GM10266 (cell line): Measurements from ENCODE around the gene ADAMTSL1.

ENCODE experiments used
- DNase-seq: peaks from one replicate; pipeline ENCODE4 v3.0.0; 2012; ENCODE audit errors: extremely low spot score
- TF ChIP-seq, protein P1 (sequence below): IDR thresholded peaks from 2 replicates; pipeline ENCODE4 v1.5.1; 2012; ENCODE audit warnings: mild to moderate bottlenecking, low read depth; ENCODE audit not compliant: control insufficient read depth, insufficient read depth; ENCODE audit errors: missing control alignments

The ADAMTSL1 gene

GRCh38 chr9:18920141-18921084 lies 446.5 kb downstream of the ADAMTSL1 start:
- DNase-seq, result no peak
- TF ChIP-seq, protein P1, sequence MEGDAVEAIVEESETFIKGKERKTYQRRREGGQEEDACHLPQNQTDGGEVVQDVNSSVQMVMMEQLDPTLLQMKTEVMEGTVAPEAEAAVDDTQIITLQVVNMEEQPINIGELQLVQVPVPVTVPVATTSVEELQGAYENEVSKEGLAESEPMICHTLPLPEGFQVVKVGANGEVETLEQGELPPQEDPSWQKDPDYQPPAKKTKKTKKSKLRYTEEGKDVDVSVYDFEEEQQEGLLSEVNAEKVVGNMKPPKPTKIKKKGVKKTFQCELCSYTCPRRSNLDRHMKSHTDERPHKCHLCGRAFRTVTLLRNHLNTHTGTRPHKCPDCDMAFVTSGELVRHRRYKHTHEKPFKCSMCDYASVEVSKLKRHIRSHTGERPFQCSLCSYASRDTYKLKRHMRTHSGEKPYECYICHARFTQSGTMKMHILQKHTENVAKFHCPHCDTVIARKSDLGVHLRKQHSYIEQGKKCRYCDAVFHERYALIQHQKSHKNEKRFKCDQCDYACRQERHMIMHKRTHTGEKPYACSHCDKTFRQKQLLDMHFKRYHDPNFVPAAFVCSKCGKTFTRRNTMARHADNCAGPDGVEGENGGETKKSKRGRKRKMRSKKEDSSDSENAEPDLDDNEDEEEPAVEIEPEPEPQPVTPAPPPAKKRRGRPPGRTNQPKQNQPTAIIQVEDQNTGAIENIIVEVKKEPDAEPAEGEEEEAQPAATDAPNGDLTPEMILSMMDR, result no peak

GRCh38 chr9:18921366-18922075 lies 447.6 kb downstream of the ADAMTSL1 start:
- TF ChIP-seq, protein P1, result no peak
- DNase-seq, result no peak

DNA sequence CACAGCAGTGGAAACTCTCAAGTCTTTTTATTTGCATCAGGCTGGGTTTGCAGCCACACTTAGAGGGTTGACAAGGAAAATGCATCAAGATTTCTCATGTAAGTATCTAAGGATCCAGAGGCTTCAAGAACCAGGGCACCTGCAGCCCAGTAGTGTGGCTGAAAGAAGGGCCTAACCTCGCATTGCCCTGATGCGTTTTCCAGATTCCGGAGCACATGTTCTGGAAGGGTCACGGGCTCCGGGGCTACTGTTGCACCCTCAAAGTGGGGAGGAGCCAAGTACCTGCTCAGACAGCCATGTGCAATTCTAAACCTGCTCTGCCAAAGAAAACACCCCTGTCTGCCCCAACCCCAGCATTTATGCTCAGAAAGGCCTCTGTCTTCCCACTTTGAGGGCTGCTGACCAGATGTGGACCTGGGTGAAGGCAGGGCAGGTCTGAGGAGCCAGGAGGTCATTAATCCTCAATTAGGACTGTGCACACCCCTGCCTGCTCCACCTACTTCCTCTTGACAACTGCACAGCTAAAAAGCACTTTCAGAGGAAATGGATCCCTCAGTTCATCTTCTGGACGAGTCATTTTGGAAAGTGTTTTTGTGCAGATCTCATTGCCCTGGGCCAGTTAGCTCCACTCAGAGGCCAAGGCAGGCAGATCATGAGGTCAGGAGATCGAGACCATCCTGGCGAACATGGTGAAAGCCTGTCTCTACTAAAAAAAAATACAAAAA lies 448.4 kb downstream of the ADAMTSL1 start:
- DNase-seq, result no peak
- TF ChIP-seq, protein P1, result no peak

DNA sequence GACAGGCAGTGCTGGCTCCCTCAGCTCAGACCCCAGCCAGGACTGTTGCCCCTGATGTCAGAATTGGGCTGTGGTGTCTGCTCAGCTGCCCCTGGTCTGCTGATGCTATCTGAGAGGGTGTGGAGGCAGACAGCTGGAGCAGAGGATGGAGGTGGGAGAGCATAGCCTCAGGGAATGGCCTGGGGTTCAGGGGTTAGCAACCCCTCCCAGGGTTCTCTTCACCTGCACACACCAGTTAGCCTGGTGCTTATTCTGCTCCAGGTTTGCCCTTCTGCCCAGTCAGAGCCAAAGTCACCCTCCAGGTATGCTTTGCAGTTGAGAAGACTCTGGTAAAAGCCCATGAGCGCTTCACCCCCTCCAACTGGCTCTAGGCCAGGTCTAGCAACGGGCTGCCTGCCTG lies 449.2 kb downstream of the ADAMTSL1 start:
- no peak for DNase-seq
- TF ChIP-seq, protein P1, result no peak

DNA sequence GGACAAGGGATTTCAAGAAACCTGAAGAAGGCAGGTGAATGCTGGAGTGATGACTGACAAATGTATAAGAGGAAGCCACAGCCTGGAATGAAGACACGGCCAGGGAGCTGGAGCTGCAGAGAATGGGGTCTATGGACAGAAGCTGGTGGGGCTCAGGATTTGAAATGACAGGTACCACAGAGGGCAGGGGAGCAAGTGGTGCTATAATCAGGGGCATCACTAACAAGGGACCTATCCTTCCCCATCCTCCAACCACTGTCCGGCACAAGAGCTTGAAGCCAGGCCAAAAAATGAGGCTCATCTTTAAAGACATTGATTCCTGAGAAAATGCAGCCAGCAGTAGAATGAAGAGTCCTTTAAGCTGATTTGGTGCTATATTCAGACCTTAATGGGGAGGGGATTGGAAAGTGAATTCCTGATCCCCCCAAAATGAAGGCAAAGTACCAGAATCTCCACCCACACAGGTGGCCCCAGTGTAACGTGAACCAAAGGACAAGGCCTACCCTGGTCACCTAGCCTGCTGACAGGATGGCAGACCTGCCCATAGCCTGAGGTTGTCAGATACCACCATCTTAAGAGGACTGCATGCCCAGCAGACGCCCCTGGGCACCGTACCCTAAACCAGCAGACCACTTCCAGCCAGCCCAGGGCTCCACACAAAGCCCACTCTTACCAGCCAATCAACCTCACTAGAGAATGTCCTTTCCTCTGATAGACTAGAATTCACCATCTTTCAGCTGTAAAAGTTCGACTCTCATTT lies 449.9 kb downstream of the ADAMTSL1 start:
- DNase-seq, result no peak
- TF ChIP-seq, protein P1, result no peak

- no peak for DNase-seq
- TF ChIP-seq, protein P1, result no peak
Observed at GRCh38 chr9:18925880-18926279, 451.9 kb downstream of the ADAMTSL1 start.
